ENCODE data around the gene U2AF1L4. TPM values are rescaled to one million over a fixed set of nuclear protein-coding genes. Genes with fewer than 3 reads are reported as not detected.
A peak's percentile ranks its signal among the peaks of the same experiment; 100 is the strongest.

U2AF1L4 gene
- total and polyA plus RNA-seq, 4 donors: 13.0 to 25.5 (median 17.8) TPM

DNA sequence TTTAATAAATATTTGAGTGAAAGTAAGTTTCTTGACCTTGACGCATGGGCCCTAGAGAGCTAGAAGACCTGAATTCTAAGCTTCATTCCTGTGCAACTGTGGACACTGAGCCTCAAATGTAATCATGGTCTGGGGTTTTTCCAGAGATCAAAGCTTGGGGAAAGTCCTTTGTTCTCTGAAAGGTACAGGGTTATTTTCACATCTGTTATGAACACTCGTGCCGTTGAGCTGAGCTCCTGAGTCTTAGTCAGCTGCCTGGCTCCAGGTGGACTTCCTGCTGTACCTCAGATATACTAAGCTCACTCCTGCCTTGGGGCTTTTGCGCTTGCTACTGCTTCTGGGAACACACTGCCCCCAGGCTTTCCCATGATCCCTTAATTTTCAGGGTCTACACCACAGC is 48.4 kb downstream of the U2AF1L4 start:
- H3K4me1 ChIP-seq (ENCODE audit: control insufficient read depth in 5 of 5, insufficient read depth in 5 of 5, low read length in 5 of 5): no peaks in the 10 kb centered on the region
- TF ChIP-seq, protein P1, sequence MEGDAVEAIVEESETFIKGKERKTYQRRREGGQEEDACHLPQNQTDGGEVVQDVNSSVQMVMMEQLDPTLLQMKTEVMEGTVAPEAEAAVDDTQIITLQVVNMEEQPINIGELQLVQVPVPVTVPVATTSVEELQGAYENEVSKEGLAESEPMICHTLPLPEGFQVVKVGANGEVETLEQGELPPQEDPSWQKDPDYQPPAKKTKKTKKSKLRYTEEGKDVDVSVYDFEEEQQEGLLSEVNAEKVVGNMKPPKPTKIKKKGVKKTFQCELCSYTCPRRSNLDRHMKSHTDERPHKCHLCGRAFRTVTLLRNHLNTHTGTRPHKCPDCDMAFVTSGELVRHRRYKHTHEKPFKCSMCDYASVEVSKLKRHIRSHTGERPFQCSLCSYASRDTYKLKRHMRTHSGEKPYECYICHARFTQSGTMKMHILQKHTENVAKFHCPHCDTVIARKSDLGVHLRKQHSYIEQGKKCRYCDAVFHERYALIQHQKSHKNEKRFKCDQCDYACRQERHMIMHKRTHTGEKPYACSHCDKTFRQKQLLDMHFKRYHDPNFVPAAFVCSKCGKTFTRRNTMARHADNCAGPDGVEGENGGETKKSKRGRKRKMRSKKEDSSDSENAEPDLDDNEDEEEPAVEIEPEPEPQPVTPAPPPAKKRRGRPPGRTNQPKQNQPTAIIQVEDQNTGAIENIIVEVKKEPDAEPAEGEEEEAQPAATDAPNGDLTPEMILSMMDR (IDR thresholded peaks at IDR 0.05; ENCODE audit: control extremely low read depth, extremely low read depth): no peak
- WGBS, 2 donors: 66 to 80% methylated on average over 4 of the region's 4 CpGs
- DNase-seq (no peak), ATAC-seq (ENCODE audit: insufficient read depth, low FRiP score) (no peak)
- H3K4me3 ChIP-seq: no peak overlapping the region
- H3K27ac ChIP-seq (ENCODE audit: low read depth in 1 of 2, low read length in 1 of 2): no peak overlapping the region
- no peaks in the 10 kb centered on the region for H3K27me3 ChIP-seq (ENCODE audit: control insufficient read depth in 3 of 3, insufficient read depth in 3 of 3, low read length in 2 of 3)
- no peak overlapping the region for H3K9ac ChIP-seq (ENCODE audit: insufficient read depth in 1 of 2, low read length in 2 of 2)
- H3K36me3 ChIP-seq (ENCODE audit: control insufficient read depth in 4 of 4, insufficient read depth in 4 of 4, low read length in 4 of 4): no peaks in the 10 kb centered on the region
- no peaks in the 10 kb centered on the region for H3K9me3 ChIP-seq (ENCODE audit: control insufficient read depth in 4 of 4, insufficient read depth in 3 of 4, low read length in 3 of 4)

DNA sequence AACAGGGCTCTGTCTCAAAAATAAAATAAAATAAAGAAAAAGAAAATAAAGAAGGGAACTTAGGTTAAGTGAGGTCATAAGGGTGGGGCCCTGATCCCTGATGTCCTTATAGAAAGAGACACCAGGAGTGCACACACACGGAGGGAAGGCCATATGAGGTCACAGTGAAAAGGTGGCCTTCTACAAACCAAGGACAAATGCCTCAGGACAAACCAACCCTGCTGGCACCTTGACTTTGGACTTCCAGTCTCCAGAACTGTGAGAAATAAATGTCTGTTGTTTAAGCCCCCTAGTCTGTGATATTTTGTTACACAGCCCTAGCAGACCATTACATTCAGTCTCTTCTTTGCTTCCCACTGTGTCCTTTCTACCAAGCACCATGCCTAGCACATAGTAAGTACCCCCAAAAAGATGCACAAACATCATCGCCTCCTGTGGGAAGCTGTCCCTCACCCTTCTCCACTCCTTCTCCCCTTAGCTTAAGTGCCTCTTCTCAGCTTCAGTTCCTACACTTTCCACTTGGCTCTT is 49.3 kb downstream of the U2AF1L4 start:
- no peak overlapping the region for H3K9ac ChIP-seq (ENCODE audit: insufficient read depth in 1 of 2, low read length in 2 of 2)
- no peaks in the 10 kb centered on the region for H3K27me3 ChIP-seq (ENCODE audit: control insufficient read depth in 3 of 3, insufficient read depth in 3 of 3, low read length in 2 of 3)
- DNase-seq (no peak), ATAC-seq (ENCODE audit: insufficient read depth, low FRiP score) (no peak)
- H3K36me3 ChIP-seq (ENCODE audit: control insufficient read depth in 4 of 4, insufficient read depth in 4 of 4, low read length in 4 of 4): no peaks in the 10 kb centered on the region
- H3K4me1 ChIP-seq (ENCODE audit: control insufficient read depth in 5 of 5, insufficient read depth in 5 of 5, low read length in 5 of 5): no peaks in the 10 kb centered on the region
- WGBS, 2 donors: 80 to 91% methylated on average over 2 of the region's 2 CpGs
- no peaks in the 10 kb centered on the region for H3K9me3 ChIP-seq (ENCODE audit: control insufficient read depth in 4 of 4, insufficient read depth in 3 of 4, low read length in 3 of 4)
- no peak overlapping the region for H3K4me3 ChIP-seq
- TF ChIP-seq, protein P1 (IDR thresholded peaks at IDR 0.05; ENCODE audit: control extremely low read depth, extremely low read depth): no peak
- H3K27ac ChIP-seq (ENCODE audit: low read depth in 1 of 2, low read length in 1 of 2): no peak overlapping the region

DNA sequence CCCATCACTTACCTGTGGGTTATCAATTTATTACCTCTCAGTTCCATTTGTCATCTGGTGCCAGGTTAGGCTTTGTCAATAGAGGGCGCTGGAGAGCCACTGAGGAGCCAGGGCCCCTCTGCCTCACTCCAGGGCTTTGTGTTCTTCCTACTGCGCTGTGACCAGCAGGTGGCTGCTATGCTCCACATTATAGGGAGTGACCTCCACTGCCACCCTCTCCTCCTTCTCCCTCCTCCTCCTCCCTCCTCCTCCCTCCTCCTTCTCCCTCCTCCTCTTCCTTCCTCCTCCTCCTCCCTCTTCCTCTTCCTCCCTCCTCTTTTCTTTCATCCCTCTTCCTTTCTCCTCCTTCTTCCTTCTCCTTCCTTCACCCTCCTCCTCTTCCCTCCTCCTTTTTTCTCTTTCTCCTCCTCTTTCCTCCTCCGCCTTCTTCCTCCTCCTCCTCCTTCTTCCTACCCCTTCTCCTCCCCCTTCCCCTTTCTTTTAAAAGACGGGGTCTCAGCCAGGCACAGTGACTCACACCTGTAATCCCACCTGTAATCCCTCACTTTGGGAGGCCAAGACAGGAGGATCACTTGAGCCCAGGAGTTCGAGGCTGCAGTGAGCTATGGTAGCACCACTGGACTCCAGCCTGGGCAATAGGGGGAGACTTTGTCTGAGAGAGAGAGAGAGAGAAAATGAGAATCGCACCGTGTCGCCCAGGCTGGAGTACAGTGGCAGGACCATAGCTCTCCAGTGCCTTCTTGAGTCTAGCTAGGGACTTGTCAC is 51.2 kb downstream of the U2AF1L4 start:
- H3K9me3 ChIP-seq (ENCODE audit: control insufficient read depth in 4 of 4, insufficient read depth in 3 of 4, low read length in 3 of 4): no peaks in the 10 kb centered on the region
- WGBS, 2 donors: 26 to 34% methylated on average over 8 of the region's 8 CpGs
- H3K27ac ChIP-seq (ENCODE audit: low read depth in 1 of 2, low read length in 1 of 2): no peak overlapping the region
- no peak overlapping the region for H3K4me3 ChIP-seq
- peak; percentile 84 to 87 (median 85) for DNase-seq
- ATAC-seq (ENCODE audit: insufficient read depth, low FRiP score): peak; percentile 96
- H3K27me3 ChIP-seq (ENCODE audit: control insufficient read depth in 3 of 3, insufficient read depth in 3 of 3, low read length in 2 of 3): no peaks in the 10 kb centered on the region
- no peaks in the 10 kb centered on the region for H3K4me1 ChIP-seq (ENCODE audit: control insufficient read depth in 5 of 5, insufficient read depth in 5 of 5, low read length in 5 of 5)
- TF ChIP-seq, protein P1 (IDR thresholded peaks at IDR 0.05; ENCODE audit: control extremely low read depth, extremely low read depth): peak; percentile 98
- no peak overlapping the region for H3K9ac ChIP-seq (ENCODE audit: insufficient read depth in 1 of 2, low read length in 2 of 2)
- no peaks in the 10 kb centered on the region for H3K36me3 ChIP-seq (ENCODE audit: control insufficient read depth in 4 of 4, insufficient read depth in 4 of 4, low read length in 4 of 4)
